ENCODE results near the gene MED13.
"Not testable (repeated sequence)": the region's sequence is repeated elsewhere in the genome, so short reads cannot be mapped to it uniquely, and the experiment has no call there.

The MED13 gene

GRCh38 chr17:62085511-62086408 is 20.7 kb upstream of the MED13 start:
- no peaks in the 10 kb centered on the region for H3K27me3 ChIP-seq (ENCODE audit: insufficient read depth, low read length)
- H3K9me3 ChIP-seq (ENCODE audit: insufficient read depth, low read depth, low read length): no peaks in the 10 kb centered on the region
- H3K36me3 ChIP-seq (ENCODE audit: insufficient read depth, low read depth, low read length): no peaks in the 10 kb centered on the region
- no peak overlapping the region for H3K9ac ChIP-seq (ENCODE audit: low read depth, low read length)
- H3K4me1 ChIP-seq (ENCODE audit: insufficient read depth, low read length): no peaks in the 10 kb centered on the region; the same call in 1 of the 2 replicates
- H3K4me3 ChIP-seq (ENCODE audit: low read length): no peak overlapping the region
- H3K27ac ChIP-seq (ENCODE audit: low read length): no peak overlapping the region

- Histone ChIP-seq H3K27ac (ENCODE audit: low read length) (no peak overlapping the region), H3K36me3 (ENCODE audit: insufficient read depth, low read depth, low read length) (no peaks in the 10 kb centered on the region), H3K4me3 (ENCODE audit: low read length) (no peak overlapping the region), H3K9me3 (ENCODE audit: insufficient read depth, low read depth, low read length) (no peaks in the 10 kb centered on the region), H3K27me3 (ENCODE audit: insufficient read depth, low read length) (no peaks in the 10 kb centered on the region), H3K4me1 (ENCODE audit: insufficient read depth, low read length) (peaks cover 4% of the 10 kb centered on the region; the same call in 1 of the 2 replicates), H3K9ac (ENCODE audit: low read depth, low read length) (no peak overlapping the region)
Observed at GRCh38 chr17:62084585-62084984, 19.5 kb upstream of the MED13 start.

DNA sequence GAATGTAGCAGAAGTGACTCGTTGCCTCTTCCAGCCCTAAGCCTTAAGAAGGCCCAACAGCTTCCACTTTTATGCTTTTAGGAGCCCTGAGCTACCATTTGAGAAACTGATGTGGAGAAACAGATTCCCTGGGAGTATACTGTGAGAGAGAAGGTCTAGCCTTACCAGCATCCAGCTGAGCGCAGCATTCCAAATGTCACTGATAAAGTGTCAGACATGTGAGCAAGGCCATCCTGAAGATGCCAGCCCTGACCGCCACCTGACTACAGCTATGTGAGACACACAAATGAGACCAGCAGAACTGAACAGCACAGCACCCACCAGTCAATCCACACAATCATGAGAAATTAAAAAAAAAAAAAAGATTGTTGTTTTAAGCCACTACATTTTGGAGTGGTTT is 18.6 kb upstream of the MED13 start:
- Histone ChIP-seq H3K27ac (ENCODE audit: low read length) (no peak overlapping the region), H3K9ac (ENCODE audit: low read depth, low read length) (no peak overlapping the region), H3K36me3 (ENCODE audit: insufficient read depth, low read depth, low read length) (no peaks in the 10 kb centered on the region), H3K4me1 (ENCODE audit: insufficient read depth, low read length) (peaks cover 4% of the 10 kb centered on the region; the same call in 1 of the 2 replicates), H3K4me3 (ENCODE audit: low read length) (no peak overlapping the region), H3K27me3 (ENCODE audit: insufficient read depth, low read length) (no peaks in the 10 kb centered on the region), H3K9me3 (ENCODE audit: insufficient read depth, low read depth, low read length) (no peaks in the 10 kb centered on the region)

GRCh38 chr17:62080647-62081046 is 15.6 kb upstream of the MED13 start:
- no peak overlapping the region for H3K4me3 ChIP-seq (ENCODE audit: low read length)
- no peaks in the 10 kb centered on the region for H3K9me3 ChIP-seq (ENCODE audit: insufficient read depth, low read depth, low read length)
- H3K36me3 ChIP-seq (ENCODE audit: insufficient read depth, low read depth, low read length): no peaks in the 10 kb centered on the region

DNA sequence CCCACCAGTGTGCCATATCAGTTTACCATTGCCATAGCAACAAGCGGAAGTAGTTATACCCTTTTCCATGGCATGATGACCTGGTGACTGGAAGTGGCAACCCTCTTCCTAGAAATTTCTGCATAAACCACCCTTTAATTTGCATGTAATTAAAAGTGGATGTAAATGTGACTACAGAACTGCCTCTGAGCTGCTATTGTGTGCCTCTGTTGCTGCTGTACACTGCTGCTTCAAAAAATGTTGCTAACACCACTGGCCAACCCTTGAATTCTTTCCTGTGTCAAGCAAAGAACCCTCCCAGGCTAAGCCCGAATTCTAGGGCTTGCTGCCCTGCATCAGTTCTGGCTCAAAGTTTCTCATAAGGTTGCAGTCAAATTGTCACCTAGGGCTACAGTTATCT is 12.9 kb upstream of the MED13 start:
- no peak overlapping the region for H3K9ac ChIP-seq (ENCODE audit: low read depth, low read length)
- H3K27me3 ChIP-seq (ENCODE audit: insufficient read depth, low read length): no peaks in the 10 kb centered on the region
- H3K9me3 ChIP-seq (ENCODE audit: insufficient read depth, low read depth, low read length): no peaks in the 10 kb centered on the region
- peaks cover 4% of the 10 kb centered on the region; the same call in 1 of the 2 replicates for H3K4me1 ChIP-seq (ENCODE audit: insufficient read depth, low read length)
- H3K4me3 ChIP-seq (ENCODE audit: low read length): no peak overlapping the region
- no peaks in the 10 kb centered on the region for H3K36me3 ChIP-seq (ENCODE audit: insufficient read depth, low read depth, low read length)
- H3K27ac ChIP-seq (ENCODE audit: low read length): no peak overlapping the region

More at GRCh38 chr17:62080647-62081046, 15.6 kb upstream of the MED13 start:
- H3K27ac ChIP-seq (ENCODE audit: low read length): no peak overlapping the region
- no peaks in the 10 kb centered on the region for H3K27me3 ChIP-seq (ENCODE audit: insufficient read depth, low read length)
- peaks cover 4% of the 10 kb centered on the region; the same call in 1 of the 2 replicates for H3K4me1 ChIP-seq (ENCODE audit: insufficient read depth, low read length)
- no peak overlapping the region for H3K9ac ChIP-seq (ENCODE audit: low read depth, low read length)

DNA sequence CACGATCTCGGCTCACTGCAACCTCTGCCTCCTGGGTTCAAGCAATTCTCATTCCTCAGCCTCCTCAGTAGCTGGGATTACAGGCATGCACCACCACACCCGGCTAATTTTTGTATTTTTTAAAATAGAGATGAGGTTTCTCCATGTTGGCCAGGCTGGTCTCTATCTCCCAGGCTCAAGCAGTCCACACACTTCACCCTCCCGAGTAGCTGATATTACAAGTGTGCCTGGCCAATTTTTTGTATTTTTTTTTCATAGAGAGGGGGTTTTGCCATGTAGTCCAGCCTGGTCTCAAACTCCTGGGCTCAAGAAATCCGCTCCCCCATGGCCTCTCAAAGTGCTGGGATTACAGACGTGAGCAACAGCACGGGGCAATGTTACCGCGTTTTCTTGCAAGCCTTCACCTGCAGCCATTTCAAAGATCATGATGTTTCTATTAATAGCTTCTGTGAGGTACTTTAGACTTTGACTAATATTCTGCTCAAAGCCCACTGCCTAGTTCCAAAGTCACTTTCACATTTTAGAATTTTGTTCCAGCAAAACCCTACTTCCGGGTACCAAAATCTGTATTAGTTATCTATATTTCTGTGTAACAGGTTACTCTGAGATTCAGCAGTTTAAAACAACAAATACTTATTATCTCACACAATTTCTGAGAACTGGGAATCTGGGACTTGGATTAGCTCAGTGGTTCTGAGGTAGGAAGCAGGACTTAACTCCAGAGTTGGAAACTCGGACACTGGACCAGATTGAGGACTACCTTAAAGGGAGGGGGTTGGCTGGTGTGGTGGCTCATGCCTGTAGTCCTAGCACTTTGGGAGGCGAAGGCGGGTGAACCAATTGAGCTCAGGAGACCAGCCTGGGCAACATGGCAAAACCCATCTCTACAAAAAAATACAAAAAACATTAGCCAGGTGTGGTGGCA is 12.0 kb upstream of the MED13 start:
- Histone ChIP-seq H3K4me3 (ENCODE audit: low read length) (no peak overlapping the region), H3K9ac (ENCODE audit: low read depth, low read length) (no peak overlapping the region), H3K27ac (ENCODE audit: low read length) (no peak overlapping the region), H3K9me3 (ENCODE audit: insufficient read depth, low read depth, low read length) (no peaks in the 10 kb centered on the region), H3K36me3 (ENCODE audit: insufficient read depth, low read depth, low read length) (no peaks in the 10 kb centered on the region), H3K27me3 (ENCODE audit: insufficient read depth, low read length) (no peaks in the 10 kb centered on the region), H3K4me1 (ENCODE audit: insufficient read depth, low read length) (peaks cover 4% of the 10 kb centered on the region; the same call in 1 of the 2 replicates)

GRCh38 chr17:62075308-62075815 is 10.3 kb upstream of the MED13 start:
- Histone ChIP-seq H3K27ac (ENCODE audit: low read length) (no peak overlapping the region), H3K4me3 (ENCODE audit: low read length) (no peak overlapping the region), H3K4me1 (ENCODE audit: insufficient read depth, low read length) (peaks cover under 1% of the 10 kb centered on the region; the same call in 1 of the 2 replicates), H3K9me3 (ENCODE audit: insufficient read depth, low read depth, low read length) (no peaks in the 10 kb centered on the region), H3K36me3 (ENCODE audit: insufficient read depth, low read depth, low read length) (no peaks in the 10 kb centered on the region), H3K27me3 (ENCODE audit: insufficient read depth, low read length) (no peaks in the 10 kb centered on the region), H3K9ac (ENCODE audit: low read depth, low read length) (no peak overlapping the region)

DNA sequence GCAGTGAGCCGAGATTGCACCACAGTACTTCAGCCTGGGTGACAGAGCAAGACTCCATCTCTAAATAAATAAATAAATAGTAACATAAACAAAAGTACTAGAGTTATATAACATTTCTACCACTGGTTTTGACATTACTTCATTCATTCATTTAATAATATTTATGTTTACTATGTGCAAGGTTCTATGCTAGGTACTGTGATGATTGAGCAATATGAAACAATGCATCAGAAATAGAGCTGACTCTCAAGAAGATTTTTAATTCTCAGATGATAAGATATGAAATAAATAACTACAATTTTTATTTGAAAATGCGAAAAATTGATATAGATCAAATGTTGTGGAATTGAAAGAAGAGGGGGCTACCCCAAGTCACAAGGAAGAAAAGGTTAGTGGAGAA is 8.9 kb upstream of the MED13 start:
- Histone ChIP-seq H3K27me3 (ENCODE audit: insufficient read depth, low read length) (no peaks in the 10 kb centered on the region), H3K4me3 (ENCODE audit: low read length) (no peak overlapping the region), H3K36me3 (ENCODE audit: insufficient read depth, low read depth, low read length) (no peaks in the 10 kb centered on the region), H3K27ac (ENCODE audit: low read length) (no peak overlapping the region), H3K9me3 (ENCODE audit: insufficient read depth, low read depth, low read length) (no peaks in the 10 kb centered on the region), H3K9ac (ENCODE audit: low read depth, low read length) (no peak overlapping the region), H3K4me1 (ENCODE audit: insufficient read depth, low read length) (no peaks in the 10 kb centered on the region)

GRCh38 chr17:62072855-62073254 is 7.8 kb upstream of the MED13 start:
- not testable (repeated sequence) for H3K27me3 ChIP-seq (ENCODE audit: insufficient read depth, low read length); H3K27ac ChIP-seq (ENCODE audit: low read length); H3K9ac ChIP-seq (ENCODE audit: low read depth, low read length); H3K36me3 ChIP-seq (ENCODE audit: insufficient read depth, low read depth, low read length); H3K9me3 ChIP-seq (ENCODE audit: insufficient read depth, low read depth, low read length); H3K4me3 ChIP-seq (ENCODE audit: low read length); H3K4me1 ChIP-seq (ENCODE audit: insufficient read depth, low read length)

GRCh38 chr17:62070900-62071299 is 5.8 kb upstream of the MED13 start:
- no peaks in the 10 kb centered on the region for H3K27me3 ChIP-seq (ENCODE audit: insufficient read depth, low read length)
- no peak overlapping the region for H3K9ac ChIP-seq (ENCODE audit: low read depth, low read length)
- H3K36me3 ChIP-seq (ENCODE audit: insufficient read depth, low read depth, low read length): no peaks in the 10 kb centered on the region
- no peak overlapping the region for H3K4me3 ChIP-seq (ENCODE audit: low read length)
- no peak overlapping the region for H3K27ac ChIP-seq (ENCODE audit: low read length)
- no peaks in the 10 kb centered on the region for H3K9me3 ChIP-seq (ENCODE audit: insufficient read depth, low read depth, low read length)
- H3K4me1 ChIP-seq (ENCODE audit: insufficient read depth, low read length): peaks cover 4% of the 10 kb centered on the region; the same call in 1 of the 2 replicates

Measured in iPS-20b (cell line).